ENCODE measurements around the gene FDX1. TPM values are rescaled to one million over a fixed set of nuclear protein-coding genes. Genes with fewer than 3 reads are reported as not detected.

The FDX1 gene
- polyA plus RNA-seq, 3 donors: 17.2 to 23.3 (median 20.5) TPM

Other genes starting within 250 kb of the FDX1 start
- gene RDX, start 133.3 kb upstream of the FDX1 start, polyA plus RNA-seq (ENCODE audit: insufficient read length in 3 of 3): 100 to 1,000 TPM; 132 to 165 (median 134) TPM

Data from renal cortex interstitium (tissue), 3 donors.